HepG2 (cell line): ENCODE results near the gene LDLRAD4. TPM values are rescaled to one million over a fixed set of nuclear protein-coding genes. Genes with fewer than 3 reads are reported as not detected.
A peak's percentile ranks its signal among the peaks of the same experiment; 100 is the strongest.

ENCODE experiments used
- ATAC-seq: fragments of 200-7000 bp; cut with Tn5 transposase; 3 replicates; pipeline ENCODE4 v1.9.1; 2020; ENCODE audit warnings: mild to moderate bottlenecking, moderate library complexity
- BruUV-seq: library from RNA; stranded (reverse); fragments of 400-500 nt; replicated peaks from 2 replicates; lab custom pipeline; 2021; lab: Mats Ljungman, UMichigan
- CTCF ChIA-PET: fragments of 300-600 bp; formaldehyde crosslinking; extraction: SDS; loops from one replicate; lab custom pipeline; 2021; ENCODE audit warnings: low total read pairs, inconsistent platforms, low intra/inter-chr PET ratio; lab: Yijun Ruan, JAX
- POLR2A ChIA-PET: fragments of 350-600 bp; sonication (Branson Sonifier 250); formaldehyde crosslinking; loops from one replicate; lab custom pipeline; 2020; ENCODE audit warnings: antibody characterized with exemption, inconsistent platforms; lab: Yijun Ruan, JAX
- DNase-seq: peaks from one replicate; pipeline ENCODE4 v3.0.0-alpha.2; 2015; ENCODE audit warnings: low spot score
- FAIRE-seq: peaks from 3 replicates; lab custom pipeline; 2011; peaks lifted over from hg19 to GRCh38; lab: Jason Lieb, UNC
- H2AFZ ChIP-seq: one replicate; pipeline ENCODE4 v1.6.1; 2011; ENCODE audit warnings: low read length, inconsistent platforms
- H3K27ac ChIP-seq: fragments of 300-600 bp; 3 replicates; pipeline ENCODE4 v1.8.0; 2011; ENCODE audit warnings: mixed run types, mild to moderate bottlenecking, mixed read lengths, low read length, inconsistent platforms; ENCODE audit not compliant: insufficient read depth; ENCODE audit errors: extremely low read length
- H3K27me3 ChIP-seq, 2 experiments: fragments of 200-600 bp in 1 of 2; 2 replicates in 1 of 2; 3 replicates in 1 of 2; pipeline versions ENCODE4 v1.6.0 to v1.8.0; 2011; ENCODE audit warnings: low read length in 2 of 2, mild to moderate bottlenecking in 2 of 2, moderate library complexity in 2 of 2, inconsistent platforms in 1 of 2; ENCODE audit not compliant: insufficient read depth in 2 of 2, control insufficient read depth in 1 of 2
- H3K36me3 ChIP-seq, 2 experiments: fragments of 200-600 bp in 1 of 2; replicated peaks in 1 of 2; 2 replicates in 1 of 2; 3 replicates in 1 of 2; pipeline versions ENCODE4 v1.5.1 to v1.8.0; 2011; ENCODE audit warnings: low read length in 2 of 2, inconsistent platforms in 1 of 2; ENCODE audit not compliant: insufficient read depth in 2 of 2, control insufficient read depth in 1 of 2
- H3K4me1 ChIP-seq: 2 replicates; pipeline ENCODE4 v1.5.1; 2012; ENCODE audit warnings: low read length, inconsistent platforms; ENCODE audit not compliant: insufficient read depth
- H3K4me2 ChIP-seq: 2 replicates; pipeline ENCODE4 v1.6.0; 2011; ENCODE audit warnings: low read depth, low read length, inconsistent platforms
- H3K4me3 ChIP-seq, 3 experiments: fragments of 200-600 bp in 1 of 3; sonication (generic), shearing (Covaris generic) in 1 of 3; replicated peaks in 1 of 3; 2 replicates each; pipeline ENCODE4 v1.5.1; 2011 to 2016; ENCODE audit warnings: low read length in 3 of 3, inconsistent platforms in 2 of 3, low read depth in 2 of 3, mild to moderate bottlenecking in 2 of 3, control low read depth in 1 of 3, mixed read lengths in 1 of 3; ENCODE audit not compliant: insufficient read depth in 1 of 3
- H3K79me2 ChIP-seq: one replicate; pipeline ENCODE4 v1.6.1; 2011; ENCODE audit warnings: low read length, inconsistent platforms; ENCODE audit not compliant: insufficient read depth
- H3K9ac ChIP-seq: 2 replicates; pipeline ENCODE4 v1.6.0; 2011; ENCODE audit warnings: mild to moderate bottlenecking, low read depth, low read length, inconsistent platforms; ENCODE audit not compliant: insufficient read depth
- H3K9me3 ChIP-seq: 2 replicates; pipeline ENCODE4 v1.5.1; 2012; ENCODE audit warnings: mild to moderate bottlenecking, low read length
- H4K20me1 ChIP-seq: 2 replicates; pipeline ENCODE4 v1.6.0; 2011; ENCODE audit warnings: inconsistent platforms, mild to moderate bottlenecking, low read length, moderate library complexity; ENCODE audit not compliant: insufficient read depth
- CAMTA2 ChIP-seq: sonication (generic); formaldehyde crosslinking; IDR thresholded peaks from 2 replicates; pipeline ENCODE4 v1.4.0; 2020; ENCODE audit warnings: mild to moderate bottlenecking, missing genetic modification reagents, borderline replicate concordance
- GATAD1 ChIP-seq: IDR thresholded peaks from 2 replicates; pipeline ENCODE4 v1.6.1; 2016; ENCODE audit warnings: missing genetic modification reagents, missing compliant biosample characterization
- RNF2 ChIP-seq: fragments of 450-650 bp; conservative IDR thresholded peaks from 2 replicates; pipeline ENCODE4 v1.6.1; 2016; ENCODE audit warnings: low read depth
- TCF7L2 ChIP-seq: IDR thresholded peaks from 2 replicates; pipeline ENCODE4 v1.6.1; 2011; ENCODE audit warnings: mild to moderate bottlenecking, low read depth, low read length, moderate library complexity
- ZFP90 ChIP-seq: sonication (generic); formaldehyde crosslinking; IDR thresholded peaks from 2 replicates; pipeline ENCODE4 v1.8.0; 2022; ENCODE audit warnings: missing genetic modification reagents, mild to moderate bottlenecking, inconsistent platforms, borderline replicate concordance
- ZNF569 ChIP-seq: sonication (generic); formaldehyde crosslinking; IDR thresholded peaks from 2 replicates; pipeline ENCODE4 v1.5.0; 2020; ENCODE audit warnings: mild to moderate bottlenecking, missing genetic modification reagents, moderate library complexity, borderline replicate concordance
- ZNF781 ChIP-seq: sonication (generic); formaldehyde crosslinking; IDR thresholded peaks from 2 replicates; pipeline ENCODE4 v1.5.1; 2020; ENCODE audit warnings: borderline replicate concordance, mild to moderate bottlenecking, missing genetic modification reagents; ENCODE audit errors: not compliant biosample characterization
- WGBS: methylation state at CpG from one replicate; pipeline ENCODE4 v1.1.6; 2017; ENCODE audit warnings: low lambda C conversion rate; 5-methylcytosine and 5-hydroxymethylcytosine counted together
- in situ Hi-C: cut with HindIII; loops from 2 replicates; pipeline ENCODE4 v1.10.0; 2017; ENCODE audit warnings: low pct_unique_long_range_greater_than_20kb; ENCODE audit not compliant: extremely low pct_ligation_motif_present
- intact Hi-C: fragments of 100-400 bp; cut with micrococcal nuclease; formaldehyde crosslinking; loops from one replicate; pipeline ENCODE4 v1.10.0; 2022; ENCODE audit not compliant: unreplicated experiment
- polyA plus RNA-seq, 8 experiments: library from polyadenylated mRNA; depleted of rRNA in 3 of 8; stranded (reverse) in 7 of 8; unstranded in 1 of 8; fragments of >200 nt; fragmentation: Illumina TruSeq in 4 of 8; extraction: Trizol in 4 of 8; gene quantifications; 2 replicates each; pipeline versions ENCODE4 v1.2.1 to v1.2.3, GENCODE V29; 2011 to 2016; ENCODE audit warnings: low read depth in 4 of 8, missing spikeins in 1 of 8, mixed read lengths in 1 of 8; ENCODE audit not compliant: insufficient read depth in 1 of 8
- total RNA-seq, 5 experiments: library from RNA; depleted of rRNA; stranded (reverse); fragments of >200 nt; fragmentation: Illumina TruSeq; extraction: Trizol; gene quantifications; 2 replicates each; pipeline ENCODE4 v1.2.3, GENCODE V29; 2016; ENCODE audit warnings: low read depth in 1 of 5

The LDLRAD4 gene
- total and polyA plus RNA-seq, 2 of the 13 experiments (the other 11 are each of a cell fraction or from before 2014, with no cell fraction given) = 13.6 to 20.9 TPM

GRCh38 chr18:13410471-13410870 is 191.9 kb downstream of the LDLRAD4 start:
- in situ Hi-C loops = no loop called here
- ATAC-seq (no peak), FAIRE-seq (no peak), DNase-seq (no peak)
- Histone ChIP-seq H3K79me2 (no peaks in the 10 kb centered on the region), H3K27me3 (no peaks in the 10 kb centered on the region), H4K20me1 (no peaks in the 10 kb centered on the region), H2AFZ (no peak overlapping the region), H3K27ac (no peak overlapping the region), H3K4me2 (no peak overlapping the region), H3K9ac (no peak overlapping the region), H3K9me3 (no peaks in the 10 kb centered on the region), H3K36me3 (no peaks in the 10 kb centered on the region), H3K4me3 (no peak overlapping the region), H3K4me1 (peaks cover 33% of the 10 kb centered on the region)
- no TSS peak for BruUV-seq
- POLR2A ChIA-PET = no interaction called here
- no peak for TF ChIP-seq TCF7L2
- TF ChIP-seq CAMTA2 (CRISPR knock-in tag) = no peak
- TF ChIP-seq GATAD1 = no peak
- no peak for TF ChIP-seq ZNF569 (CRISPR knock-in tag)
- TF ChIP-seq ZNF781 (CRISPR knock-in tag) = no peak
- CTCF ChIA-PET = no interaction called here
- intact Hi-C loops = no loop called here

- ChIA-PET CTCF (no interaction called here), POLR2A (no interaction called here)
- H3K36me3 ChIP-seq = no peaks in the 10 kb centered on the region
- H3K27ac ChIP-seq = no peak overlapping the region
- 100% methylated on average over 1 of the region's 1 CpG for WGBS
- peaks cover 24% of the 10 kb centered on the region for H3K4me1 ChIP-seq
- peak; percentile 99 for TF ChIP-seq ZFP90 (CRISPR knock-in tag)
- no peak for TF ChIP-seq RNF2
- FAIRE-seq (no peak), ATAC-seq (no peak), DNase-seq (no peak)
- BruUV-seq = no TSS peak
- no peak overlapping the region for H2AFZ ChIP-seq
- no peaks in the 10 kb centered on the region for H3K9me3 ChIP-seq
- H3K9ac ChIP-seq = no peak overlapping the region
- H3K4me3 ChIP-seq = no peak overlapping the region
- in situ Hi-C loops (no loop called here), intact Hi-C loops (no loop called here)
- no peaks in the 10 kb centered on the region for H3K79me2 ChIP-seq
- no peak overlapping the region for H3K4me2 ChIP-seq
- H3K27me3 ChIP-seq = no peaks in the 10 kb centered on the region
- H4K20me1 ChIP-seq = no peaks in the 10 kb centered on the region
These were observed 193.5 kb downstream of the LDLRAD4 start for GRCh38 chr18:13412017-13412416.
